HG02623 (cell line): ENCODE measurements around the gene PIKFYVE.
"Not testable (repeated sequence)": the region's sequence is repeated elsewhere in the genome, so short reads cannot be mapped to it uniquely, and the experiment has no call there.

Experiments used
- ATAC-seq: cut with Tn5 transposase; IDR thresholded peaks from one replicate; pipeline ENCODE4 v1.9.1; 2021; ENCODE audit warnings: moderate library complexity; ENCODE audit not compliant: unreplicated experiment

Gene PIKFYVE, protein sequence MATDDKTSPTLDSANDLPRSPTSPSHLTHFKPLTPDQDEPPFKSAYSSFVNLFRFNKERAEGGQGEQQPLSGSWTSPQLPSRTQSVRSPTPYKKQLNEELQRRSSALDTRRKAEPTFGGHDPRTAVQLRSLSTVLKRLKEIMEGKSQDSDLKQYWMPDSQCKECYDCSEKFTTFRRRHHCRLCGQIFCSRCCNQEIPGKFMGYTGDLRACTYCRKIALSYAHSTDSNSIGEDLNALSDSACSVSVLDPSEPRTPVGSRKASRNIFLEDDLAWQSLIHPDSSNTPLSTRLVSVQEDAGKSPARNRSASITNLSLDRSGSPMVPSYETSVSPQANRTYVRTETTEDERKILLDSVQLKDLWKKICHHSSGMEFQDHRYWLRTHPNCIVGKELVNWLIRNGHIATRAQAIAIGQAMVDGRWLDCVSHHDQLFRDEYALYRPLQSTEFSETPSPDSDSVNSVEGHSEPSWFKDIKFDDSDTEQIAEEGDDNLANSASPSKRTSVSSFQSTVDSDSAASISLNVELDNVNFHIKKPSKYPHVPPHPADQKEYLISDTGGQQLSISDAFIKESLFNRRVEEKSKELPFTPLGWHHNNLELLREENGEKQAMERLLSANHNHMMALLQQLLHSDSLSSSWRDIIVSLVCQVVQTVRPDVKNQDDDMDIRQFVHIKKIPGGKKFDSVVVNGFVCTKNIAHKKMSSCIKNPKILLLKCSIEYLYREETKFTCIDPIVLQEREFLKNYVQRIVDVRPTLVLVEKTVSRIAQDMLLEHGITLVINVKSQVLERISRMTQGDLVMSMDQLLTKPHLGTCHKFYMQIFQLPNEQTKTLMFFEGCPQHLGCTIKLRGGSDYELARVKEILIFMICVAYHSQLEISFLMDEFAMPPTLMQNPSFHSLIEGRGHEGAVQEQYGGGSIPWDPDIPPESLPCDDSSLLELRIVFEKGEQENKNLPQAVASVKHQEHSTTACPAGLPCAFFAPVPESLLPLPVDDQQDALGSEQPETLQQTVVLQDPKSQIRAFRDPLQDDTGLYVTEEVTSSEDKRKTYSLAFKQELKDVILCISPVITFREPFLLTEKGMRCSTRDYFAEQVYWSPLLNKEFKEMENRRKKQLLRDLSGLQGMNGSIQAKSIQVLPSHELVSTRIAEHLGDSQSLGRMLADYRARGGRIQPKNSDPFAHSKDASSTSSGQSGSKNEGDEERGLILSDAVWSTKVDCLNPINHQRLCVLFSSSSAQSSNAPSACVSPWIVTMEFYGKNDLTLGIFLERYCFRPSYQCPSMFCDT (N-terminal part only)

DNA sequence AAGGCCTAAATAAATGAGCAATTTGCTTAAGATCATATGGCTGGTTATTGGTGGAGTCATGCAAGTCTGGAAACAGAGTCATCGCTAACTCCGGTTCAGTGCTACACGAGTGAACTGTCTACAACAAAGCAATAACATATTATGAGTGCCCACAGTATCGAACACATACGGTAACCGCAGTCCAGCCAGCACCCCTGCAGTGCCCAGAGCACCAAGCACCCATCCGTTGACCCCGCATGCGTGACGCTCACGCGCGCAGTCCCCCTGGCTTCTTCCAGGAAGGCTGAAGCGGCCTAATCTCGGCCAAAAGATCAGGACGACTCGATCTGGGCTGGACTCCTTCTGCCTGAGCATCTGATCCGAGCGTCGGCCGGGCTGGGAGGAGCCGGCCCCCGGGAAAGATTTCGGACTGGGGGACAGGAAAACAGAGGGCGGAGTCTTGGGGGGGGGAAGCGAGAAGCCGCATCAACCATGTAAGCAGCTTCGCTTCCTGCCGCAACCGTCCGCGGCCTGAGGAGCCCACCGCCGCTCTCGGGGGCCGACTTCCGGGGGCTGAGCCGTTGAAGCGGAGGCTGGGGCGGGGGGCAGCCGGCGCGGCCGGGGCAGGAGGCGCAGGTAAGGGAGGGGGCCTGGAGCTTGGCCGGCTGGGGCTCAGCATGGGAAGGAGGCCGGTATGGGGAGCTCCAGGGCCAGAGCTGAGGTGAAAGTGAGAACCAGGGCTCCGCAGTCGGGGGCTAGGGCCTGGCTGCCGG is at the start of gene PIKFYVE:
Gene PIKFYVE, plus strand, starts transcription at position 455 of the 752 bp plus-strand sequence. CDS start 5,265 bp downstream, outside the sequence.
- ATAC-seq, result peak; percentile 81

DNA sequence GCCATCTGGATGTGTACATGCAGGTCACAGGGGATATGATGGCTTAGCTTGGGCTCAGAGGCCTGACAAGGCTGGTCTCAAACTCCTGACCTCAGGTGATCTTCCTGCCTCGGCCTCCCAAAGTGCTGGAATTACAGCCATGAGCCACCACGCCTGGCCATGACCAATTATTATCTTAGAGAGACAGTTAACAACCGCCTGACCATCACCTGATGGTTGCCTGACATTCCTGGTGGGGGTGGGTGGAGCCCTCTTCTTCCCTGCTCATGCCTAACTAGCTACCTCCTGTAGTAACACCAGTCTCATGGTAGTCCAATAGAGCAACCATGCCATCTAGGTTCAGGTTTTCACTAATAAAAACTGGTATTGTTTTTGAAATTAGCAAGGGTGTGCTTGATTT is 44.2 kb upstream of the PIKFYVE start:
- ATAC-seq, result not testable (repeated sequence)

DNA sequence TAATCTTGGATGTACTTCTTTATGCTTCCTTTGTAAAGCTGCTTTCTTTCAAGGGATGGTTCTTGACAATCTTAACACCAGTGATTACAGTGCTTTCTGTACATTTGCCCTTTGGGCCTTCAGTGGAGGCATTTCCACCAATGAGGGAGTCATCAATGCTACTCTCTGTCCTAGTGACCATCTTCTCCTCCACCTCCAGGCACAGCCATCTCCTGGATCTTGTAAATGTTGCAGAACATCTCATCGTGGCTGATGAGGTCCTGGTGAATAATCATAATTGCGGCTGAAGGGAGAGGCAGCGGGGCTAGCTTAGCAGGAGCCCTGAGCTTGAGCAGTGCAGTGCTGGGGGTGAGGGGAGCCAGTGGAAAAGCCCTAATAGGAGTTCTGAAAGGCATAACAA is 43.7 kb upstream of the PIKFYVE start:
- no peak for ATAC-seq

DNA sequence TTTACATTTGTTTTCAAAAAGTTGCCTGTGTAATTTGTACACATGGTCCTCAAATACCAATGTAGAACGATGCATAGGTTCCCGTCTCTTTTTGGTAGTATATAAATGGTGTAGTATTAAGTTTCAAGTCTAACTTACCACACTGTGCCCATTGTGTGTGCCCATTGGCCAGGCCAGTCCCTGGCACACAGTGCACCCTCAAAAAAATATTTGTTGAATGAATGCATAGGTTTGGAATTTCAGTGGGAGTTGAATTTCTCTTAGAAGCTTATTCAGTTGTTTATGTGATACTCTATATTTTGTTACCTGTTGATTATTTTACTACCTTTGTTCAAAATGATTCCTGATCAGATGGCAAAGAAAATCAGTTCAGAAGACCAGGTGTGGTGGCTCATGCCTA is 41.3 kb upstream of the PIKFYVE start:
- no peak for ATAC-seq

DNA sequence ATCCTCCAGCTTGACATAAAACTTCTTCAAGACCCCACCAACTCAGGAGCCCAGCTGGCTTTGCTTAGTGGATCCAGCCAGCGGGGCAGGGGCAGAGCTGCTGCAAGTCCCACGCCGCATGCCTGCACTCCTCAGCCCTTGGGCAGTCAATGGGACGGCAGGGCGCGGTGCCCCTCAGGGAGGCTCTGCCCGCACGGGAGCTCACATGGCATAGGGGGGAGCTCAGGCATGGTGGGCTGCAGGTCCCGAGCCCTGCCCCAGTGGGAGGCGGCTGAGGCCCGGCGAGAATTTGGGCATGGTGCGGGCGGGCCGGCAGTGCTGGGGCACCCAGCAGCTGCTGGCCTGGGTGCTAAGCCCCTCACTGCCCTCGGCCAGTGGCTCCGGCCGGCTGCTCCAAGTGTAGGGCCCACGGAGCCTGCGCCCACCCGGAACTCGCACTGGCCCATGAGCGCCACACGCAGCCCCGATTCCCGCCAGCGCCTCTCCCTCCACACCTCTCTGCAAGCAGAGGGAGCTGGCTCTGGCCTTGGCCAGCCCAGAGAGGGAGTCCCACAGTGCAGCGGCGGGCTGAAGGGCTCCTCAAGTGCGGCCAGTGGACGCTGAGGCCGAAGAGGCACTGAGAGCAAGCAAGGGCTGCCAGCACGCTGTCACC is 38.3 kb upstream of the PIKFYVE start:
- no peak for ATAC-seq

DNA sequence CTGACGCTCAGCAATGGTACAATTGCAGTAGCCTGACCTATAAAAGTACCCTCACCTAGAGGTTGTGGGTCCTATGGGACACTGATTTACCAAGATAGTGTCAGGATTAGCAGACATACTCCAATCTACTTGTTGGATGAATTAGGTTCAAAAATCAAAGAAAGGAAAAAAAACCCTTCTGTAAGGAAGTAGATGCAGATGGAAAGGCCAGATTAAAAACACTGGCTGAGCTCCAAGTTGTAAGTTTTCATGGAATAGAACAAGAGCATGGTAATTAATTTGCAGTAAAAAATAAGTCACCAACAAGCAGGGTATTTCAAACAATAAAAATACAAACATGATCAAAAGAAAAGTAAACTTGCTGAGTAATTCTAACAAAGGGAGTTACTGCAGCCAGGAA is 37.6 kb upstream of the PIKFYVE start:
- no peak for ATAC-seq

DNA sequence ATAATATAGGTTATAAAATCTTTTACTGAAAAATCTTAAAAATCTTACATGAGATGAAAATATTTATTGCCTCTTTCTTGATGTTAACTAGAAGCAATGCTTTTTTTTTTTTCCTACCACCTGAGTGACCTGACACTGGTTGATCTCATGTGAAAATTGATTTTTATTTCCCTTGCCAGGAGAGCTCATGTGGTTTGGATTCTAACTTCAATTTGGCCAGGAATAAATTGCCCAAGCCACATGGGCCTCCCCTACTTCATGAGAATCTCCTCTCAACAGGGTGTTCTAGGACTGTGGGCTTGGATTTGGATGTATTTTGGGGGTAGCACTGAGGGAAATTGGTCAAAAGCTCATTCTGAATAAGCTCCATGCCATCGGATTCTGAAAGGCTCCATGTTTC is 31.3 kb upstream of the PIKFYVE start:
- no peak for ATAC-seq

DNA sequence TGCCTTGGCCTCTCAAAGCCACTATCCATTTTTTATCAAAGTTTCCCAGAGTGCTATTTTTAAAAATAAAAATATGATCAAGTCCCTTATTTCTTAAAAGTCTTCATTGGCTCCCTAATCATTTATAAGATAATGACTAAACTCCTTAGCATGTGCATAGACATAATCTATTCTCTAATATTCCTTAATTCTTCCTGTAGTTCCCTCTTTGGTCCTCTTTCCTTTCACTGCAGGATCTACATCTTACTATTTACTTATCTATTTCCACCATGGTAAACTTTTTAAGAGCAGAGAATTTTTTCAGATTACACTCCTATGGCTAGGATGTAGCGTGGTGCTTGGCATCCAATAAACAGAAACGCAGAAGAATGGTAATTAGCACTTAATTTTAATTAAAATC is 30.2 kb upstream of the PIKFYVE start:
- no peak for ATAC-seq

DNA sequence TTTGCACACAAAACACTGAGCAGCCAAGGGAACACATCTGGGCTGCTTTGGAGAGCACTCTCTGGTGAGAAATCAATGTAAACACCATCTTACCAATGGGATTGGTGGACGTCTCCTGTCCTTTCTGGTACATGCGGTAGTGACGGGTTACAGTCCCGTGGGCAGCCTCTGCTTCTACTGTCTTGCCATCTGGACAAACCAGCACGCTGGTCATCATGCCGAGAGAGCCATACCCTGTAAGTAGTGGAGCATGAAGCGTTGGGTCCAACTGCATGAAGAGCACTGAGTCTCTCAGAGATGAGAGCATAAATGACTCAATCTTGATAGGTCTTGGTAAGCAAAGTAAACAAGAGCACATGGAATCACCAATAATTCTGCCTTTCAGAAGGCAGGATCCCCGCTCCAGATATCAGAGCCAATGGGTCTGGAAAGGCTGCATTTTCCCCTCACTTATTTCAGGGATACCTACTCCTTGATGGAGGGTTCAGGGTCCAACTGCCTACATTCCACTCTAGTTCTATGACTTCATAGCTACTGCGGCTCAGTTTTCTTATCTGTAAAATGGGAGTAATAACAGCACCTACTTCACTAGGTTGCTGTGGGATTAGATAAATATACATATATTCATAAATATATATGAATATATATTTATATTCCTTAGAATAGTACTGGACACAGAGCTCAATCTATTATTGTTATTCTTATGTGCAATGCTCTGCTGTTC is 26.1 kb upstream of the PIKFYVE start:
- no peak for ATAC-seq

DNA sequence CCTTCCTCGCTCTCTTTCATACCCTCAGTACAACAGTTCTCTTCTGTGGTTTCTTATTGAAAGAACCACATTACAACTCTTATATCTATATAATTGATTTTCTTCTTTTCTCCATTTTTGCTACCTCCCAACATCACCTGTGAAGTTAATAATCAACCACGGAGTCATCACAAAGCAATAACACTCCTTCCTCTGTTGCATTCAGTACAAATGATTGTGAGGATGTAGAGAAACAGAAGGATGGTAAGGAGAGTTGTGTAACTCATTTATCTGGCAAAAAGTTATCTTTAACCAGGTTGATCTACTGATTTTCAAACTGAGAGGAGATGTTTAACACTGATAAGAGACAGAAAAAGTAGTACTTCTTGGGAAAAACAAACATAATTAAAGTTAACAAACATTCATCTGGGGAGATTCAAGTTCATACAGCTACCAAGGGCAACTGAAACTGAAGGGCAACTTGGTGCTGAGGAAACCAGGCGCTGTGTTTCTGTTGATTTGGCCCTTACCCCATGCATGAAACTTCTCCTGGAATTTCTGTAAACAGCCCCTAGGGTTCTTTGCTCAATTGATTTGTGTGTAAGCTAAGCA is 25.3 kb upstream of the PIKFYVE start:
- ATAC-seq, result no peak

DNA sequence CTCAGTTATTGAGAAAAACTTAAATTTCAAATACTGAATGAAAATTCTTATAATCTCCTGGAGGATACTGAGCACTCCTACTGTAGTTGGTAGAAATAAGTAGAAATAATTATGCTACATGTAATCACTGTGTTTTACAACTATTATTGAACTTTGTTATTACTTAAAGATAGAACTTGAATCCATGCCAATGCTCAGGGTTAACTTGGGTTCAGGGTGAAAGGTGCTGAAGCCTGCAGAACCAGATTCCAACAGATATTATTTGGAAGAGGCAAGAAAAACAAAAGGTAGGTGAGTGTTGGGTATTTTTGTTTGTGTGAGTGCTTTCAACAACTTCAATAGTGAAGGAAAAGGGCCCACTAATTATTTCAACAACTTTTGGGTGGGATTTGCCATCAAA is 21.6 kb upstream of the PIKFYVE start:
- ATAC-seq, result no peak

DNA sequence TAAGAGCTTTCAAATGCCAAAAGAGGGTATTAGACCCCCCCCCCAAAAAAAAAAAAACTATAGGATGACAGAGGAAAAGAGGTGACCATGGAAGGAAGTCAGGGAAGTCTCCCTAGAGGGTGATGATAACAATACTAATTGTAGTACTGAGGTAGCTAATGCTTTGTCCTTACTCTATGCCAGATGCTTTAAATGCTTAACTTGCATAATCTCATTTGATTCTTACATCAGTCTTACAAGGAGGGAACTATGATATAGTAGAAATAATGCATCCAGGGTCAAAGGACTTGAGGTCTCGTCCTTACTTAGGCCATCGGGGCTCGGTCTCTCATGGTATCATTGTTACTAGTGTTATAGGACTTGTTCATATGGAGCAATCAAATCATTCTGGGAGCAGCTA is 20.3 kb upstream of the PIKFYVE start:
- ATAC-seq, result no peak

DNA sequence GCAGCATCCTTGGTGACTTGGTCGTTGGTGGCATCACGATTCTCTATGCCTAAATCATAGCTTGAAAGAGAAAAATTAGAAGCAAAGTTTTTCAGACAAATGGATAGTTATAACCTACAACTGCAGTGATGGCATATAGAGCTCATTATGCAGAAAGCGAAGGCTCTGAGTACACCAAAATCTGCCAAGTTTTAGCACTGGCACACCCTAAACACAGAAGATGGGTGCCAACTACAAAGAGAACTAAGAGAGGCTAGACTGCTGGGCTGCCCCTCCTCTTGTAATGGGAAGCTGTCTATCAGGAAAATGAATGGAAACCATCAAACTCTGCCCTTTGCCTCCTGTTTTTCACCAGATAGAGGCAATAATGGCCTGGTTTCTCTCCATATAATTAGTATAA is 17.5 kb upstream of the PIKFYVE start:
- ATAC-seq, result no peak

DNA sequence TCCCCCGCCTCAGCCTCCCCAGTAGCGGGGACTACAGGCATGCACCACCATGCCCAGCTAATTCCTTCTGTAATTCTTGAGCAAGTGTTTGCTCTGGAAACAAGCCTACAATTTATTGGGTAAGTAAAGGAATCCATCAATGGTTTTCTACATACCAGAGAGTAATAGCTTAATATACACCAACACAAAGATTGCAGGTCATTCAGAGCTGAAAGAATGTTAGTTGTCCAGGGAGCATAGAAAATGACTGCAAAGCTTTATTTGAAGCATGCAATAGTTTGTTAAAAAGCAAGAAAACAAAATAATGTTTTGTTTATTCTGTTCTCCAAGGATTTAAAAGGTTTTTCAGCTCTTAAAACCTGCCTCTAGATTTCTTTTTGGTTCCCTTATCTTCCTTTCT is 16.8 kb upstream of the PIKFYVE start:
- ATAC-seq, result no peak

DNA sequence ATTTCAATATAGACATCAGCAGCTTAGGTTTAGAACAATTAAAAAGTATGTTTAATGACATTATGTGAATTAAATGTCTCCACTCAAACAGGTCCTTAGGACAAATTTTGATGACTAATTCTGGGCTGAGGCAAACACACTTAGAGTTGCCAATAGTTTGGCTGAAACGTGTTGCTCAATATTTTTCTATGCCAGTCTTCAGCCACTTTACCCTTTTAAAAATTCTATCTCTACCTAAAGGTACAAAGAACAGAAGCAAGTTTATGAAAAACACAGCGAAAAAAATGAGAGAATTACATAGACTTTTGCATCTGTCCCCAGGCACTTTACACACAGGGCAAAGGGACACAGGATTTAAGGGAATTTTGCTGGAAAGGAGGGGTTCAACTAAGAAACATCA is 15.7 kb upstream of the PIKFYVE start:
- ATAC-seq, result no peak

DNA sequence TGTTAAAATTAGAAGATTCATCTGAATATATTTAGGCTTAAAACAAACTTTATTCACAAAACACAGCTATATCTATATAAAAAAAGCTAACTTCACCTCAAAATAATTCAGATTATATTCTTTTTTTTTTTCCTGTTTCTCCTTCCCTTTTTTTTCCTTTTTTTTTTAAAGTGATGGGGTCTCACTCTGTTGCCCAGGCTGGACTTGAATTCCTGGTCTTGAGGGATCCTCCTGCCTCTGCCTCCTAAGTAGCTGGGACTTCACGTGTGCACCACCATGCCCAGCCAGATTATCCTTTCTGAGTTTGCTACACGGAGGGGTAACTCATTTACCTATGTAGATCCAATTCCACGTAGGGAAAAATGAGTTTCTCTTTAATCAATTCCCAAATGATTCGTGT is 15.0 kb upstream of the PIKFYVE start:
- ATAC-seq, result no peak

DNA sequence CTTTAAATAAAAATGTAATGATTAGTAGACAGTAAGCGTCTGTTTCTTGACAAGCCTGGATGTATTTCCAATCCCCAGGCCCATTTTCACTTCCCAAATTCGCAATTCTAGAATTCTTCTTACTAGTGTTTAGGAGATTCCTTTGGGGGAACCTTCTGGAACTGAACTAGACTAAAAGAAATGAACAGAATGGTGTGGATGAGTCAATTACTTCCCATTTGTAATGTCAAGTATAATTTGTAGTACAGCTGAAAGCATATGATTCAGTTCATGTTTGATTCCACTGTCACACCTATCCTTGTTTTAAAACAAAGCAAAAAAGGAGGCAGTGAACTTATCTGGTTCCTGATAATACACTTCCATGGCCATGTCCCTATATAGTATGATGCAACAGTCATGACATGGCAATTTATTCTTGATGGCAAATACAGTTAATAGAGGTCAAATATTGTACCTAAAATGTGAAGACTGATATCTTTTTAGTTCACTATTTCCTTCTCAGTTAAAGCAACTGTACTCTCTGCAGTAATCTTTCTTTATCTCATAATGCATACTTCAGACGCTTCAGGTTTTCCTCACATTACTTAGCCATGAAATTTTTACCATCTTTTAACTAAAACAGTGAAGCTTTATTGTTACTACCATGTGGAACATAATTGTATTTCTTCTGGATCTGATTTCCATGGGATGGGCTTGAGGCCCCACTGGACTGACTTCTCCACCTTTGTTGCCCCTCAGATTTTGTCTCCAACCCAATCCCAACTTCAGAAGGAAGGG is 13.2 kb upstream of the PIKFYVE start:
- ATAC-seq, result no peak

DNA sequence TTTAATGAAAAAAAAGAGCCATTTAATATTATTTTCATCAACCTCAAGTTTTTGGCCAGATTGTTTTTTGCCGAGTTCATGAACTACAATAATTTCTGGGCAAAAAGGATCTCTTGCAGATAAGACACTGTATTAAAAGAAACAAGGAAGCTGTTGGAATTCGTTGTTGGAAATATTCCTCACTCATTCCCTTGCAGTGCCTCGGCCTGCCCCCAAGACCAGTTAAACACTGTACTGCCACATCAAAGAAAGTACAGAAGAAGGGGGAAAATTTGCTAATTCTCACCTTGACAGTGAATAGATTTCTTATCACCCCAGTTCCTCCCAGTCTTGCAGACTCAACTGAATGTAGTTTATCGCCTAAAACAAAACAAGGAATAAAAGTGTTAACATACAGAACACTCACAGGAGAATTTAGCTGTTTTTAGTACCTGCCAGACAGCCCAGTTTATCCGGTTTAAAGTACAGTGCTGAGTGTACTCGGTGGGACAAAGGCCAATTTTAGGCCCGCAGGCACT is 12.4 kb upstream of the PIKFYVE start:
- no peak for ATAC-seq
